ENCODE results near the gene PPARA. TPM values are rescaled to one million over a fixed set of nuclear protein-coding genes. Genes with fewer than 3 reads are reported as not detected.
A peak's percentile ranks its signal among the peaks of the same experiment; 100 is the strongest.

Gene PPARA
- total RNA-seq, 6 donors from 2014 or later, result 10.2 to 27.0 (median 20.9) TPM

DNA sequence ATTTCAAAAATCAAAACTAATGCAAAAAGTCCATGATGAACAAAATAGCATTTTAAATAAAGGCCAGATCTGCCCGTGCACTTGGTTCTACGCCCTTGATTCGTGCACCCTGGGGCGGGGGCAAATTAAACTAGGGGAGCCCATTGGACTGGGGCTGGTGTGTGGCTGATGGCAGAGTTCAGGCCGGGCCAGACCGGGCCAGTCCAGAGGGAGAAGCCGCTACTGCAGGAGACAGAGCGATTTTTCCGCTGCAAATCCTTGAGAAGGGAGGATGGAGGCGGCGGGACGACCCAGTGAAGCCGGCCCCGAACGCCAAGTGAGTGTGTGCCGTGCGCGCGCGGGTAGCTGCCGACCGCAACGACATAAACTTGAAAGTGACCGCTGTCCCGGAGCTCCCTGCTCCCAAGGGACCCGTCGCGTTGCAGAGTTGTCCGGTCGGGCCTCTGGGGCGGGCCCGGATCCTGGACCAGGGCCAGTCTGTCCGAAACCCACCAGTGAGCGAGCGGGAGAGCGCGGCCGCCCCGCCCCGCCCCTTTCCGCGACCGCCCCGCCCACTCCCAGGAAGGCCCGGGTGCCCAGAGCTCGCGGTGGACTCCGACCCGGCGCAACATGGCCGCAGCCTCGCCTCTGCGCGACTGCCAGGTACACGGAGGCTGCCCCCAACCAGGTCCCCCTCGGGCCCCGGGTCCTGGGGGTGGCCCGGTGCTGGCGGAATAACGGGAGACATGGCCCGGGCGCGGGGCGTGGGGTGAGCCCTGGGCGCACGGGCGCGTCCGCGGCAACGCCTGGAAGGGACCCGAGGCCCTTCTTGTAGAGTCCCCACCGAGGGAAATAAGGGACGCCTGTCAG is 117.3 kb downstream of the PPARA start, which contains the start of gene TTC38:
Gene TTC38, plus strand, starts transcription at position 578 of the 849 bp plus-strand sequence. Its CDS starts 32 bp downstream, at position 610.
- Histone ChIP-seq H3K4me3 (peak within 1 kb of the TSS; percentile 56 to 92 (median 80)), H3K27ac (peak within 1 kb of the TSS; percentile 71 to 90 (median 84)), H3K9me3 (no peaks in the 10 kb centered on the region), H3K36me3 (peaks cover 4 to 21% (median 7%) of the 10 kb centered on the region in 4 donors), H3K4me1 (peaks cover 19 to 40% (median 32%) of the 10 kb centered on the region in 4 donors), H3K27me3 (no peaks in the 10 kb centered on the region)
- peak in 3 of 4 donors; percentile 36 to 82 (median 38) for TF ChIP-seq POLR2A (IDR thresholded peaks at IDR 0.05)
- TF ChIP-seq, protein P1, sequence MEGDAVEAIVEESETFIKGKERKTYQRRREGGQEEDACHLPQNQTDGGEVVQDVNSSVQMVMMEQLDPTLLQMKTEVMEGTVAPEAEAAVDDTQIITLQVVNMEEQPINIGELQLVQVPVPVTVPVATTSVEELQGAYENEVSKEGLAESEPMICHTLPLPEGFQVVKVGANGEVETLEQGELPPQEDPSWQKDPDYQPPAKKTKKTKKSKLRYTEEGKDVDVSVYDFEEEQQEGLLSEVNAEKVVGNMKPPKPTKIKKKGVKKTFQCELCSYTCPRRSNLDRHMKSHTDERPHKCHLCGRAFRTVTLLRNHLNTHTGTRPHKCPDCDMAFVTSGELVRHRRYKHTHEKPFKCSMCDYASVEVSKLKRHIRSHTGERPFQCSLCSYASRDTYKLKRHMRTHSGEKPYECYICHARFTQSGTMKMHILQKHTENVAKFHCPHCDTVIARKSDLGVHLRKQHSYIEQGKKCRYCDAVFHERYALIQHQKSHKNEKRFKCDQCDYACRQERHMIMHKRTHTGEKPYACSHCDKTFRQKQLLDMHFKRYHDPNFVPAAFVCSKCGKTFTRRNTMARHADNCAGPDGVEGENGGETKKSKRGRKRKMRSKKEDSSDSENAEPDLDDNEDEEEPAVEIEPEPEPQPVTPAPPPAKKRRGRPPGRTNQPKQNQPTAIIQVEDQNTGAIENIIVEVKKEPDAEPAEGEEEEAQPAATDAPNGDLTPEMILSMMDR (IDR thresholded peaks at IDR 0.05), result peak in 1 of 6 experiments; percentile 13
- peak; percentile 61 to 73 for TF ChIP-seq POLR2AphosphoS5 (IDR thresholded peaks at IDR 0.05)
- TF ChIP-seq EP300 (IDR thresholded peaks at IDR 0.05), result no peak
- DNase-seq, result peak; percentile 95 to 97
- 1 to 5% methylated on average over 10 to 17 of the region's 74 CpGs for WGBS, 2 donors
- peak; percentile 97 to 99 for ATAC-seq (ENCODE audit: low FRiP score in 2 of 2)

DNA sequence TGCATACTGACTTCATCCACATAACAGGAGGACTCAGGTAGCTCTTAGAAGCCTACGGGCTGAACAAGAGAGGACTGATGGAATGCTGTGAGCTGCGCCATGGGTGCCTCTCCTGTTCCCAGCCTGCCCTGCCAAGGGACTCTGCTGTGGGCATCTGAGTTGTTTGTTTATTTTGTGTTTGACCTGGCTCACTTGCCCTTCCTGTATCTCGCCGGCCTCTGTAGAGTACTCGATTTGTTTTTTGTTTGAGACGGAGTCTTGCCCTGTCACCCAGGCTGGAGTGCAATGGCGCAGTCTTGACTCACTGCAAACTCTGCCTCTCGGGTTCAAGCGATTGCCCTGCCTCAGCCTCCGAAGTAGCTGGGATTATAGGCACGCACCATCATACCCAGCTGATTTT is 119.2 kb downstream of the PPARA start:
- H3K4me3 ChIP-seq, result peak overlapping the region in 1 of 4 donors; percentile 1
- H3K27ac ChIP-seq, result peak overlapping the region in 3 of 4 donors; percentile 30 to 45 (median 37)
- 67 to 78% methylated on average over 10 to 11 of the region's 11 CpGs for WGBS, 2 donors
- H3K9me3 ChIP-seq, result no peaks in the 10 kb centered on the region
- ATAC-seq (ENCODE audit: low FRiP score in 2 of 2) (no peak), DNase-seq (no peak)
- H3K36me3 ChIP-seq, result peaks cover 21 to 40% (median 25%) of the 10 kb centered on the region in 4 donors
- TF ChIP-seq POLR2AphosphoS5 (IDR thresholded peaks at IDR 0.05), result no peak
- no peak for TF ChIP-seq POLR2A (IDR thresholded peaks at IDR 0.05)
- H3K4me1 ChIP-seq, result peaks cover 19 to 32% (median 28%) of the 10 kb centered on the region in 4 donors
- no peaks in the 10 kb centered on the region for H3K27me3 ChIP-seq

DNA sequence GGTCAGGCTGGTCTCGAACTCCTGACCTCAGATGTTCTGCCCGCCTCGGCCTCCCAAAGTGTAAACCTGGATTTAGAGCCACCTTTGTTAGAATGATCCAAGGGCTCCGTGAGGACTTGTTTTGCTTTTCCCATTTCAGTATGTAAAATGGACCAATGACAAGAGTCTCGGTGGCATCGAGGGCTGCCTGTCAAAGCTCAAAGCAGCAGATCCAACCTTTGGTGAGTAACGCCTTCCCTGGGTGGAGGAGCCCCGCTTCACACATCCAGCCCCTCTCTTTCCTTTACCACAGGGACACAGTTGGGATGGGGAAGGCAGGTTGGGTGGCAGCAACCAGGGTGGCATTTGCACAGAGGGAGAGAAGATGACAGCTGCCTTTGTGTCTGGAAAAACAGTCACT is 121.9 kb downstream of the PPARA start:
- peaks cover 23 to 66% (median 47%) of the 10 kb centered on the region in 4 donors for H3K36me3 ChIP-seq
- DNase-seq (no peak), ATAC-seq (ENCODE audit: low FRiP score in 2 of 2) (no peak)
- no peak overlapping the region for H3K4me3 ChIP-seq
- 93 to 100% methylated on average over 8 of the region's 8 CpGs for WGBS, 2 donors
- no peaks in the 10 kb centered on the region for H3K9me3 ChIP-seq
- TF ChIP-seq POLR2AphosphoS5 (IDR thresholded peaks at IDR 0.05), result no peak
- no peak for TF ChIP-seq EP300 (IDR thresholded peaks at IDR 0.05)
- TF ChIP-seq, protein P1 (IDR thresholded peaks at IDR 0.05), result no peak
- TF ChIP-seq POLR2A (IDR thresholded peaks at IDR 0.05), result no peak
- H3K27me3 ChIP-seq, result no peaks in the 10 kb centered on the region
- H3K4me1 ChIP-seq, result peaks cover 19 to 26% (median 22%) of the 10 kb centered on the region in 4 donors
- no peak overlapping the region for H3K27ac ChIP-seq

DNA sequence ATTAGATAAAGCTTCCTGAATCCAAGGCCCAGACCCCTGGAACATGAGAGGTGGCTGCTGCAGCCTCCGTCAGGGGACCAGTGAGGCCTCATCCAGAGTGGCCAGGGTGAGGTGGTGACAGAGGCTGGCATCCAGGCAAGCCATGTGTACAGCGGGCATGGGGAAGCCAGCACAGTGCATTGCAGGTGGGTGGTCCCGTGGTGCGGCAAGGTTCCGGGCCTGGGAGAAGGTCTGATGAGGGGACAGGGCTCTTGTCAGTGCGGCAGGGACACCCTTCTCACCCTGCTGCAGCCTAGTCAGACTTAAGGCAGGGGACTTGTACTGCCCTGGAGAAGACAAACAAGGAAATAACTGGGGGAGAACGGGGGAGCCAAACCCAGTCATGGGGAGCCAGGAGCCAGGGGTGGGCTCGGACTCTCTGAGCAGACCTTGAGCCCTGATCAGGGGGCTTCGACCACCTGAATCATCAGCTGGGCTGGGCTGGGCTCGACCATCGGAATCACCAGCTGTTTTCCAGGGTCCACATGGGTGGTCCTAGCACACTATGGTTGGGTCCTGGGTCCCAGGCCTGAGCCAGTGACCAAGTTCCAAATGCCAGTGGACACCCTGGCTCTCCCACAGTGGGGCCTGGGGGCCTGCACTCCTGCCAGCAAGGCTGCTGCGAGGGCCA is 122.6 kb downstream of the PPARA start:
- H3K36me3 ChIP-seq, result peaks cover 27 to 73% (median 51%) of the 10 kb centered on the region in 4 donors
- no peaks in the 10 kb centered on the region for H3K27me3 ChIP-seq
- ATAC-seq (ENCODE audit: low FRiP score in 2 of 2), result no peak

More for the DNA sequence above, 122.6 kb downstream of the PPARA start:
- Histone ChIP-seq H3K9me3 (no peaks in the 10 kb centered on the region), H3K27ac (no peak overlapping the region), H3K4me3 (no peak overlapping the region), H3K4me1 (peaks cover 17 to 22% (median 20%) of the 10 kb centered on the region in 4 donors)
- DNase-seq, result no peak
- 91 to 94% methylated on average over 9 to 12 of the region's 12 CpGs for WGBS, 2 donors
- TF ChIP-seq POLR2A (IDR thresholded peaks at IDR 0.05), result no peak
- TF ChIP-seq POLR2AphosphoS5 (IDR thresholded peaks at IDR 0.05), result no peak
- TF ChIP-seq, protein P1 (IDR thresholded peaks at IDR 0.05), result no peak
- TF ChIP-seq EP300 (IDR thresholded peaks at IDR 0.05), result no peak

Data from upper lobe of left lung (tissue), 6 donors.